GM12878 (cell line): ENCODE results near the gene NFKBIE. TPM values are rescaled to one million over a fixed set of nuclear protein-coding genes. Genes with fewer than 3 reads are reported as not detected.

Experiments used
- ASH2L ChIP-seq: fragments of 300-600, 200-600 bp; sonication (generic); IDR thresholded peaks from 2 replicates; pipeline ENCODE4 v1.6.1; 2017; ENCODE audit warnings: low read depth, mild to moderate bottlenecking, borderline replicate concordance
- DPF2 ChIP-seq: fragments of 450-650 bp; IDR thresholded peaks from 2 replicates; pipeline ENCODE4 v1.6.1; 2017; ENCODE audit warnings: mild to moderate bottlenecking
- E4F1 ChIP-seq: fragments of 450-650 bp; IDR thresholded peaks from 2 replicates; pipeline ENCODE4 v1.6.1; 2018; ENCODE audit warnings: borderline replicate concordance, mild to moderate bottlenecking; ENCODE audit not compliant: partially characterized antibody
- ESRRA ChIP-seq: IDR thresholded peaks from 2 replicates; pipeline ENCODE4 v1.6.1; 2012; ENCODE audit warnings: mild to moderate bottlenecking, low read length, improper control_type of control experiment
- ETV6 ChIP-seq, 2 experiments: fragments of 450-650 bp in 1 of 2; IDR thresholded peaks in 1 of 2; conservative IDR thresholded peaks in 1 of 2; 2 replicates each; pipeline ENCODE4 v1.6.1; 2014; ENCODE audit warnings: antibody characterized with exemption in 1 of 2, borderline replicate concordance in 1 of 2, low read depth in 1 of 2, mild to moderate bottlenecking in 1 of 2, moderate library complexity in 1 of 2
- KAT2A ChIP-seq: conservative IDR thresholded peaks from 2 replicates; pipeline ENCODE4 v1.6.1; 2011; ENCODE audit warnings: low read depth, low read length; ENCODE audit not compliant: control insufficient read depth
- MXI1 ChIP-seq: fragments of 150-350 bp; IDR thresholded peaks from 2 replicates; pipeline ENCODE4 v1.6.1; 2011; ENCODE audit warnings: low read depth, mild to moderate bottlenecking, inconsistent platforms, low read length, improper control_type of control experiment
- SMAD1 ChIP-seq: fragments of 450-650 bp; IDR thresholded peaks from 2 replicates; pipeline ENCODE4 v1.6.1; 2018; ENCODE audit warnings: mild to moderate bottlenecking, low read depth; ENCODE audit not compliant: partially characterized antibody
- ZNF384 ChIP-seq: IDR thresholded peaks from 2 replicates; pipeline ENCODE4 v1.6.1; 2012; ENCODE audit warnings: low read depth, mild to moderate bottlenecking, low read length, improper control_type of control experiment, borderline replicate concordance
- polyA plus RNA-seq, 11 experiments: library from polyadenylated mRNA; depleted of rRNA in 4 of 11; unstranded in 6 of 11; stranded (reverse) in 5 of 11; fragments of >200 nt; fragmentation: Nextera tagmentation in 4 of 11; fragmentation: Illumina TruSeq in 1 of 11; extraction: Ambion mirVana in 4 of 11; extraction: Trizol in 1 of 11; gene quantifications; 1 replicate in 1 of 11; 2 replicates in 10 of 11; pipeline versions ENCODE4 v1.2.1 to v1.2.3, GENCODE V29; 2011 to 2016; ENCODE audit warnings: inconsistent platforms in 2 of 11, missing spikeins in 2 of 11, low read depth in 1 of 11
- total RNA-seq, 4 experiments: library from RNA; depleted of rRNA in 3 of 4; stranded (reverse); fragments of >200 nt in 3 of 4; fragmentation: Illumina TruSeq in 1 of 4; extraction: Trizol in 1 of 4; gene quantifications; 2 replicates each; pipeline versions ENCODE4 v1.2.1 to v1.2.3, GENCODE V29; 2013 to 2021
- TF ChIP-seq, protein P1 (sequence below): IDR thresholded peaks from 2 replicates; pipeline ENCODE4 v1.6.1; 2012; ENCODE audit warnings: mild to moderate bottlenecking, low read depth, low read length
- TF ChIP-seq, protein P2 (sequence below): IDR thresholded peaks from 2 replicates; pipeline ENCODE4 v1.6.1; 2011; ENCODE audit warnings: borderline replicate concordance, low read depth, mild to moderate bottlenecking, moderate library complexity, low read length; ENCODE audit not compliant: insufficient read depth, poor library complexity, severe bottlenecking
- TF ChIP-seq, protein P3 (sequence below): fragments of 450-650 bp; formaldehyde crosslinking; IDR thresholded peaks from 2 replicates; pipeline ENCODE4 v1.4.0; 2022; ENCODE audit warnings: mild to moderate bottlenecking, moderate library complexity

Gene NFKBIE
- total and polyA plus RNA-seq, 10 of the 15 experiments (the other 5 are each of a cell fraction or from before 2014, with no cell fraction given): 10.4 to 106 (median 38.8) TPM

GRCh38 chr6:44257753-44258324, 7.5 kb downstream of the NFKBIE start (continued):
- no peak for TF ChIP-seq E4F1
- no peak for TF ChIP-seq KAT2A
- TF ChIP-seq, protein P1, sequence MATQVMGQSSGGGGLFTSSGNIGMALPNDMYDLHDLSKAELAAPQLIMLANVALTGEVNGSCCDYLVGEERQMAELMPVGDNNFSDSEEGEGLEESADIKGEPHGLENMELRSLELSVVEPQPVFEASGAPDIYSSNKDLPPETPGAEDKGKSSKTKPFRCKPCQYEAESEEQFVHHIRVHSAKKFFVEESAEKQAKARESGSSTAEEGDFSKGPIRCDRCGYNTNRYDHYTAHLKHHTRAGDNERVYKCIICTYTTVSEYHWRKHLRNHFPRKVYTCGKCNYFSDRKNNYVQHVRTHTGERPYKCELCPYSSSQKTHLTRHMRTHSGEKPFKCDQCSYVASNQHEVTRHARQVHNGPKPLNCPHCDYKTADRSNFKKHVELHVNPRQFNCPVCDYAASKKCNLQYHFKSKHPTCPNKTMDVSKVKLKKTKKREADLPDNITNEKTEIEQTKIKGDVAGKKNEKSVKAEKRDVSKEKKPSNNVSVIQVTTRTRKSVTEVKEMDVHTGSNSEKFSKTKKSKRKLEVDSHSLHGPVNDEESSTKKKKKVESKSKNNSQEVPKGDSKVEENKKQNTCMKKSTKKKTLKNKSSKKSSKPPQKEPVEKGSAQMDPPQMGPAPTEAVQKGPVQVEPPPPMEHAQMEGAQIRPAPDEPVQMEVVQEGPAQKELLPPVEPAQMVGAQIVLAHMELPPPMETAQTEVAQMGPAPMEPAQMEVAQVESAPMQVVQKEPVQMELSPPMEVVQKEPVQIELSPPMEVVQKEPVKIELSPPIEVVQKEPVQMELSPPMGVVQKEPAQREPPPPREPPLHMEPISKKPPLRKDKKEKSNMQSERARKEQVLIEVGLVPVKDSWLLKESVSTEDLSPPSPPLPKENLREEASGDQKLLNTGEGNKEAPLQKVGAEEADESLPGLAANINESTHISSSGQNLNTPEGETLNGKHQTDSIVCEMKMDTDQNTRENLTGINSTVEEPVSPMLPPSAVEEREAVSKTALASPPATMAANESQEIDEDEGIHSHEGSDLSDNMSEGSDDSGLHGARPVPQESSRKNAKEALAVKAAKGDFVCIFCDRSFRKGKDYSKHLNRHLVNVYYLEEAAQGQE: 0 out of 2 replicates have a peak, but pooled peaks have one; percentile 4
- TF ChIP-seq ESRRA: peak; percentile 76; the same call in 1 of the 2 replicates
- TF ChIP-seq ASH2L: no peak
- TF ChIP-seq, protein P2, sequence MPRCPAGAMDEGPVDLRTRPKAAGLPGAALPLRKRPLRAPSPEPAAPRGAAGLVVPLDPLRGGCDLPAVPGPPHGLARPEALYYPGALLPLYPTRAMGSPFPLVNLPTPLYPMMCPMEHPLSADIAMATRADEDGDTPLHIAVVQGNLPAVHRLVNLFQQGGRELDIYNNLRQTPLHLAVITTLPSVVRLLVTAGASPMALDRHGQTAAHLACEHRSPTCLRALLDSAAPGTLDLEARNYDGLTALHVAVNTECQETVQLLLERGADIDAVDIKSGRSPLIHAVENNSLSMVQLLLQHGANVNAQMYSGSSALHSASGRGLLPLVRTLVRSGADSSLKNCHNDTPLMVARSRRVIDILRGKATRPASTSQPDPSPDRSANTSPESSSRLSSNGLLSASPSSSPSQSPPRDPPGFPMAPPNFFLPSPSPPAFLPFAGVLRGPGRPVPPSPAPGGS: peak; percentile 2
- no peak for TF ChIP-seq ZNF384
- TF ChIP-seq, protein P3, sequence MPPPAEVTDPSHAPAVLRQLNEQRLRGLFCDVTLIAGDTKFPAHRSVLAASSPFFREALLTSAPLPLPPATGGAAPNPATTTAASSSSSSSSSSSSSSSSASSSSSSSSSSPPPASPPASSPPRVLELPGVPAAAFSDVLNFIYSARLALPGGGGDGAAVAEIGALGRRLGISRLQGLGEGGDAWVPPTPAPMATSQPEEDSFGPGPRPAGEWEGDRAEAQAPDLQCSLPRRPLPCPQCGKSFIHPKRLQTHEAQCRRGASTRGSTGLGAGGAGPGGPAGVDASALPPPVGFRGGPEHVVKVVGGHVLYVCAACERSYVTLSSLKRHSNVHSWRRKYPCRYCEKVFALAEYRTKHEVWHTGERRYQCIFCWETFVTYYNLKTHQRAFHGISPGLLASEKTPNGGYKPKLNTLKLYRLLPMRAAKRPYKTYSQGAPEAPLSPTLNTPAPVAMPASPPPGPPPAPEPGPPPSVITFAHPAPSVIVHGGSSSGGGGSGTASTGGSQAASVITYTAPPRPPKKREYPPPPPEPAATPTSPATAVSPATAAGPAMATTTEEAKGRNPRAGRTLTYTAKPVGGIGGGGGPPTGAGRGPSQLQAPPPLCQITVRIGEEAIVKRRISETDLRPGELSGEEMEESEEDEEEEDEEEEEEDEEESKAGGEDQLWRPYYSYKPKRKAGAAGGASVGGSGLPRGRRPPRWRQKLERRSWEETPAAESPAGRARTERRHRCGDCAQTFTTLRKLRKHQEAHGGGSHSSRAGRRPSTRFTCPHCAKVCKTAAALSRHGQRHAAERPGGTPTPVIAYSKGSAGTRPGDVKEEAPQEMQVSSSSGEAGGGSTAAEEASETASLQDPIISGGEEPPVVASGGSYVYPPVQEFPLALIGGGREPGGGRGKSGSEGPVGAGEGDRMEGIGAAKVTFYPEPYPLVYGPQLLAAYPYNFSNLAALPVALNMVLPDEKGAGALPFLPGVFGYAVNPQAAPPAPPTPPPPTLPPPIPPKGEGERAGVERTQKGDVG (CRISPR knock-in tag): 0 out of 2 replicates have a peak, but pooled peaks have one; percentile 42
- TF ChIP-seq DPF2: peak; percentile 89; the same call in 1 of the 2 replicates
- TF ChIP-seq MXI1: no peak; the same call in 1 of the 2 replicates
- TF ChIP-seq ETV6 (conservative IDR thresholded peaks at IDR 0.05 in 1 of 2, IDR thresholded peaks at IDR 0.05 in 1 of 2; ENCODE audit: borderline replicate concordance in 1 of 2, low read depth in 1 of 2): peak in 1 of 2 experiments; percentile 59; a peak in 2 of 4 replicates
- TF ChIP-seq SMAD1: peak; percentile 62
- TF ChIP-seq, all 136 proteins: peak for 43
